GM18858 (cell line): ENCODE data around the gene LRMDA.

Experiments used
- ATAC-seq: cut with Tn5 transposase; IDR thresholded peaks from one replicate; pipeline ENCODE4 v1.9.1; 2021; ENCODE audit not compliant: unreplicated experiment

Gene LRMDA

GRCh38 chr10:76209135-76209534, 777.7 kb downstream of the LRMDA start:
- no peak for ATAC-seq

DNA sequence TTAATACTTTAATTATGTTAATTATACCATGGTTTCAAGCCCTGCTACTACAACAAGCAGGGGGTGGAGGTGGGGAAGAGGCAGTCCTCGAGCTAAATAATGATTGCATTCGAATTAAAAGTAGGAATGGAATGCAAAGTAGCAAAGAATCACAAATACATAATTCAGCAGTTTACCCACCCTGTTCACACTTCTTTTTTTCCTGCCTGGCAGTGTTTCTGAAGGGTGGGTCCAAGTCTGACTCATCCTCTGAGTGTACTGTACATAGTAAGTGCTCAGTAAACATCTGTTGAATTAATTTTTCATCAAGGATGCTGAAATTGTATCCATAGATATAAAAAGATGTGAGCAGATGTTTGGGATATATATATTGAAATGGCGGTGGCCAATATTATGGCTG, 778.8 kb downstream of the LRMDA start:
- ATAC-seq: no peak

- ATAC-seq: no peak
Measured at GRCh38 chr10:76211691-76212090, 780.3 kb downstream of the LRMDA start.

- ATAC-seq: no peak
Measured at GRCh38 chr10:76213876-76214275, 782.5 kb downstream of the LRMDA start.

- ATAC-seq: no peak
Measured at GRCh38 chr10:76218035-76218434, 786.6 kb downstream of the LRMDA start.

- no peak for ATAC-seq
Measured at GRCh38 chr10:76229341-76229740, 797.9 kb downstream of the LRMDA start.

DNA sequence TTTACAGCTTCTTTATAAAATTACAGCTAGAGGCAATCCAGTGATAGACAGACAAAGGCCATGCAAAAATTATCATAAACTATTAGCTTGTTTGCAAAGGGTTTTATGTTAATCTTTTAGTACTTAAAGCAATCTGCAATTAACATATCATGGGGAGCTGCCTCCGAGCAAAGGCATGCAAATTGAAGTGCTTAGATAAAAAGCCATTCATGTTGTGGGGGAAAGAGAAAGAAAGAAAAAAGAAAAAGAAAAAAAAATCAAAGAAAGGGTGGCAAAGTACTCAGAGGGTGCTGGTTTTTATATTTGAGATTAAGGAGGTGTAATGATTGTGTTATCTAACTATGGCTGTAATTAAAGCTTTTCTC, 799.5 kb downstream of the LRMDA start:
- ATAC-seq: no peak

DNA sequence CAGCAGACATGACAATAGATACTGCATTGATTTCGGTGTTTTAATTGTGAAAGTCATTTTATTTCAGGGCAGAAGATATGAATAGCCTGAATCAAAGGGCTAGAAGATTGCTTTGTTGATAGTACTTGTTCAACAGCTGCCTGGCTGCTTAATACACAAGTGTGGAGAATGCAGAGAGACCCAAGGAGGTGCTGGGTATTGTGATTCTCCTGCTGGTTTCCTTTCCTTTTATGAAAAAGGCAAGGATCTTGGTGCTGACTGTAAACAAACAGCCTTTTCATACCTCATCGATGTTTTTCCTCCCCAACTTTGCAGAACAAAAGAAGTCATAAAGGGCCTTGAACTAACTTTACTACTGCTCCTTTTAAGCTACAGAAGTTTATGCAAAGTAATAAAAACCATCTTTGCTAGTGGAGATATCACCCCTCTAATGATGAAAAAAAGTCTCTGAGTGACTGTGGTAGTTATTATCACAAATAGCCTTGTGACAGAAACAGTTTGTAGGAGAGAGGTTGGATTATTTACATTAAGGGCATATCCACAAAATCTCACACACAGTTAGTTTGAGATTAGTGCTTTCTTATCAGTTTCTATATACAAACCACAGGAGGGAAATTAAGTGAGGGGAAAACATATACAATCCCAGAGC, 800.0 kb downstream of the LRMDA start:
- ATAC-seq: no peak

GRCh38 chr10:76234499-76235226, 803.2 kb downstream of the LRMDA start:
- ATAC-seq: no peak

GRCh38 chr10:76236356-76236755, 804.9 kb downstream of the LRMDA start:
- ATAC-seq: no peak

DNA sequence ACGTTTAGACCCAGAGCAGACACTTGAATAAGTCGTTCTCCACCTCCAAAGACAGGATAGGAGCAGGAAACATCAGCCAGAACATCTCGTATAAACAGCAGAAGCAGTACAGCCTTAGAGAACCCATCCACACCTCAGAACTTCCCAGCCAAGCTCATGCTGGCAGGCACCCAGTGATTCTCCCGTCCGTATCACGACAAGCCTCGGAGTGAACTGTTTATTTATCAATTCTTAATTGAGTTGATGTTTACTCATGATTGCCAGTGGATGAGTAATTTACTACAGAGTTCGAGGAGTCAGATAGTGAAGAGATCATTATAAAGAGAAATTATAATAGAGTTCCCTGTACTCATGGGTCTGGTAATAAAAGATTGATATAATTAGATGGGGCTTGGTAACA, 811.5 kb downstream of the LRMDA start:
- no peak for ATAC-seq

- ATAC-seq: no peak
Measured at GRCh38 chr10:76244061-76244686, 812.8 kb downstream of the LRMDA start.

DNA sequence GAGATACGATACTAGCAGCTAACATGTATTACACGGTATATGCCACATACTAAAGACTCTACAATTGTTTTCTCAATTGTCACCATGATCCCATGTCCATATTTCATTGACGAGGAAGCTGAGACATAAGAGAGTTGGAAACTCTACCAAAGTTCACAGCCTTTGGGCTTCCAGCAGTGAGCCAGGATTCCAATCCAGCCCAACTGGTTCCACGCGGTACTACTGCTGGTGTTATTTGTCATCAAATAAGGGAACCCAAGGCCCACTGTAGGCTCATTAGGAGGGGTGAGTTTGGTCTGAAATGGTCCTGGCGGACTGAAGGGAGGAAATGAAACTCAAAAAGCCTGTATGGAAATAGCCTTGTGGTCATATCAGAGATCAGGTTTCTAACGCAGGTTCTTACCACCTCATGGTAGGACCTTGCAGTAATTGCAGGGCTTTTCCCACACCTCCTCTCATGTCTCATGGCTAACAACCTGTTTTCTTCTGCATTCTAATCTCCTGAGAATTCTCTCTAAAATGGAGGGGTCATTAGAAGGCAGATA, 814.6 kb downstream of the LRMDA start:
- no peak for ATAC-seq

- no peak for ATAC-seq
Measured at GRCh38 chr10:76248649-76249200, 817.3 kb downstream of the LRMDA start.

- ATAC-seq: no peak
Measured at GRCh38 chr10:76251841-76252671, 820.6 kb downstream of the LRMDA start.

DNA sequence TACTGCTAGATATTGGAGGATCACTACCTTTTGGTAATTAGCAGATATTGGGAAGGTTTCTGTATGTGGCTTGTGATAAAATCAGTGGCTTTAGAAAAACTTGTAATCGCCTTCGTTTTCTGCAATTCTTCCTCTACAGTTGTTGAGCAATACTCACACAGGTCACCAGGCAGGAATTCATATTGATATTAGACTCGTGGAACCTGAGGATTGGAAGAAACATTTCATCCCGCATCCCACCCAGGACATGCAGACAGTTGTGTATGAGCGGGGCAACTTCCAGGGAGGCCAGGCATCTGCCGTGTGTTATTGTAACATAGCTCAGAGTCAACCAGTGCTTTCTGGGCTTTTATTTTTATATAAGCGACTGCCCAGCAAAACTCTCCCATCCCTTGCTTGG, 821.3 kb downstream of the LRMDA start:
- ATAC-seq: no peak

GRCh38 chr10:76255241-76255640, 823.8 kb downstream of the LRMDA start:
- no peak for ATAC-seq

- no peak for ATAC-seq
Measured at GRCh38 chr10:76257816-76258215, 826.4 kb downstream of the LRMDA start.

GRCh38 chr10:76265441-76266113, 834.2 kb downstream of the LRMDA start:
- no peak for ATAC-seq

DNA sequence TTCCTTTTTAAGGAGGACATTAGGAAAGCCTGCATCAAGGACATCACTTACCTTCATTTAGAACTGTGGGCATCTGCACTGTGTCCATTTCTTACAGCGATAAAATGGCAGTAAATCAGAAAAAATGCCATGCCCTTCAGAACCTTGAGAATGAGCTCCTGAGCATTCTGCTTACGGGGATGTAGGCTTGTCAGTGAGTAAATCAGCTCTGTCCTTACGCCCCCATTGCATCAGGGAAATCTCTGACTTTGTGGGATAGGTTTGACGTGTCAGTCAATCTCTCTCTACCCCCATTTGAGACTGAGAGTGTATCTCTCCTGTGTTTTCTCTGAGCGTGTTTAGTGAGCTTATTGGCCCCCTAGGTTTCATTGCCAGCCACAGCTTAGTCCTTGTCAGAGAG, 837.1 kb downstream of the LRMDA start:
- no peak for ATAC-seq
